Mucosa of stomach (tissue), 1 donor: ENCODE measurements around the gene DPH1.
"Not testable (repeated sequence)": the region's sequence is repeated elsewhere in the genome, so short reads cannot be mapped to it uniquely, and the experiment has no call there.

Experiments used
- H3K27me3 ChIP-seq: one replicate; pipeline ENCODE4 v1.7.0; 2013; ENCODE audit warnings: mild to moderate bottlenecking, low read length; ENCODE audit not compliant: control insufficient read depth, insufficient read depth
- H3K36me3 ChIP-seq: one replicate; pipeline ENCODE4 v1.7.0; 2013; ENCODE audit warnings: low read length; ENCODE audit not compliant: control insufficient read depth, insufficient read depth
- H3K4me1 ChIP-seq: one replicate; pipeline ENCODE4 v1.7.0; 2013; ENCODE audit warnings: mild to moderate bottlenecking, low read length; ENCODE audit not compliant: control insufficient read depth, insufficient read depth
- H3K4me3 ChIP-seq: one replicate; pipeline ENCODE4 v1.7.0; 2013; ENCODE audit warnings: low read length
- H3K9ac ChIP-seq: one replicate; pipeline ENCODE4 v1.7.0; 2013; ENCODE audit warnings: mild to moderate bottlenecking, low read length, moderate library complexity
- H3K9me3 ChIP-seq: one replicate; pipeline ENCODE4 v1.7.0; 2013; ENCODE audit warnings: mild to moderate bottlenecking, low read length, moderate library complexity; ENCODE audit not compliant: control insufficient read depth
- donor health status: Pancreatic carcinoma.

Gene DPH1

DNA sequence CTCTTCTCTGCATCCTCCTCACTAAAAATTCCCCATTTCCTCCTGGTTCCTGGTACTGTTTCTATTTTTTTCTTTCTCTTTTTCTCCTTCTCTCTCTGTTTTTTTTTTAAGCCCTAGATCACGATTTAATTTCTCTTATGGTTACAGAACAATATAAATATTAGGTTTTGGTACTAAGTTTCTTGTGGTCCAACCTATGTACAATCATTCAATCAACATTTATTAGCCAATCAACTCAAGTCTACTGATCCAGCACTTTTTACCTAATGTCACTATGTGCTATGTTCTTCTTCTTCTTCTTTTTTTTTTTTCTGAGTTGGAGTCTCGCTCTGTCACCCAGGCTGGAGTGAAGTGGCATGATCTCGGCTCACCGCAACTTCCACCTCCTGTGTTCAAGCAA is 17.5 kb upstream of the DPH1 start:
- Histone ChIP-seq H3K9me3 (no peaks in the 10 kb centered on the region), H3K36me3 (no peaks in the 10 kb centered on the region), H3K4me3 (no peak overlapping the region), H3K4me1 (peaks cover 11% of the 10 kb centered on the region), H3K27me3 (peaks cover 4% of the 10 kb centered on the region), H3K9ac (no peak overlapping the region)

DNA sequence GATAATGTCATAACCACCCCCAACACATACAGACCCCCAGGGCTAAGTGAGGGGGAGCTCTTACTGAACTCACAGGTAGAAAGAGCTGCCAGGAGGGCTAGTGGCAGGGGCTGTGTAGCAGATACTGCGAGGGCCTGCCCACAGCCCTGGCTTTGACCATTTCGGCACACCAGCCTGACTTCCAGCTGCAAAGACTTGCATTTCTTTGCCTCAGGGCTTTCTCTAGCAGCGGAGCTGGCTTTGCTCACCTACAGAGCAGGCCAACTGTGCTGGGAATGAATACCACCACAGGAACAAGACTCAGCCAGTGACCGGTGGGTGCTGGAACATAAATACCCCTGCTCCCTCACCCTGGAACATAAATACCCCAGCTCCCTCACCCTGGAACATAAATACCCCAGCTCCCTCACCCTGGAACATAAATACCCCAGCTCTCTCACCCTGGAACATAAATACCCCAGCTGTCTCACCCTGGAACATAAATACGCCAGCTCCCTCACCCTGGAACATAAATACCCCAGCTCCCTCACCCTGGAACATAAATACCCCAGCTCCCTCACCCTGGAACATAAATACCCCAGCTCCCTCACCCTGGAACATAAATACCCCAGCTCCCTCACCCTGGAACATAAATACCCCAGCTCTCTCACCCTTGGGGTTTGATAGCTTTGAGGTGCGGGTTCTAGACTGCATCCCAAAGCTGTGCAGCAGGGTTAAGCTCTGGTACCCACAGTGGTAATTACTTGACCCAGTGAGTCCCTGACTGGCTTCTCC is 16.5 kb upstream of the DPH1 start:
- Histone ChIP-seq H3K27me3 (peaks cover 10% of the 10 kb centered on the region), H3K4me1 (peaks cover 11% of the 10 kb centered on the region)
- not testable (repeated sequence) for H3K9me3 ChIP-seq, H3K9ac ChIP-seq, H3K36me3 ChIP-seq, H3K4me3 ChIP-seq

DNA sequence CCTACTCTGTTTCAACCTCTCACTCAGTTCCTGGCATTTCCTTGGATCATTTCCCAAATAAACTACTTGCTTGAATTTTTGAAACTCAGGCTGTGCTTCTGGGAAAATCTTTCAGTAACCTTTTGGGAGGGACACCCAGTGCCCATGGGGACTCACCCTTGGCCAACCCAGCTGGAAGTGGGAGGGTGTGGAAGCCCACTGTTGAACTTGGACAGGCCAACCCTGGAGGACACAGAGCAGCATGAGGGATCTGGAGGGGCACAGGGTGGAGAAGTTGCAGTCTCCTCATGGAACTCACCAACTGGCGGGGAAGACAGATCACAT is 16.0 kb upstream of the DPH1 start:
- H3K4me3 ChIP-seq = no peak overlapping the region
- peaks cover 11% of the 10 kb centered on the region for H3K27me3 ChIP-seq
- H3K36me3 ChIP-seq = no peaks in the 10 kb centered on the region
- H3K4me1 ChIP-seq = peaks cover 11% of the 10 kb centered on the region
- no peak overlapping the region for H3K9ac ChIP-seq
- H3K9me3 ChIP-seq = no peaks in the 10 kb centered on the region

DNA sequence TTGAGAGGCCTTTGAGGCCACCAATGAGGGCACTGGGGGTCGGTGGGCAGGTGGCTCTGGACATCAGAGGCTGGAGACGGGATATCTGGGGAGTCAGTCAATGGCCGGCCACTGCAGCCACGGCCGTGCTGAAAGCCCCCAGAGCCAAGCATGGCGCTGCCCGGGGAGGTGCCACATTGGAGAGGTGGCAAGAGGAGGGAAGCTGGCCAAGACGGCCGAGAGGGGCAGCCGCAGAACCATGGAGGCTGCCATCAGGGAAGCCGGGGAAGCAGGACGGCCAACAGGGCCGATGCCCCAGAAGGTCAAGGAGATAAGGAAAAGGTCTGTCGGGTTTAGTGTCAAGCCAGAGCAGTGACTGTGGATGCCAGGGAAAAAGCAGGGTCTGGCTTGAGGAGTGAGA is 14.6 kb upstream of the DPH1 start:
- no peaks in the 10 kb centered on the region for H3K9me3 ChIP-seq
- no peaks in the 10 kb centered on the region for H3K36me3 ChIP-seq
- no peak overlapping the region for H3K9ac ChIP-seq
- H3K4me3 ChIP-seq = no peak overlapping the region
- peaks cover 11% of the 10 kb centered on the region for H3K4me1 ChIP-seq
- peaks cover 23% of the 10 kb centered on the region for H3K27me3 ChIP-seq

DNA sequence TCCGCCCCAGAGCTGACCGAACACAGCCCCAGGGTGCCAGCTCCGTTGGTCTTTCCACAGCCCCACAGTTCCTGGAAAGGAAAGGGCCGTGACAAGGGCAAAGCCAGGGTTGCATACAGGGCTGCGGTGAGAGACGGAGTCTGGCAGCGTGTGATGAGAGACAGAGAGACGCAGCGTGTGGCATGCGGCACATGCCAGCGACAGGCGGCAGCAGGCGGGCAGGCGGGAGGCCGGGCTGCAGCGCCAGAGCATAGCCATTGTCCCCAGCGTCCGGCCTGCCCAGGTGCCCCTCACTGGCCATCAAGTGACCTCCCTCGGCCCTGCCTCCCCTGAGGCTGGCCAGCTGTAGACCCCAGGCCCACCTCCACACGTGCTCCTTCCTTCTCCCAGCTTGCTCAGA is 13.5 kb upstream of the DPH1 start:
- peaks cover 7% of the 10 kb centered on the region for H3K4me1 ChIP-seq
- H3K9ac ChIP-seq = no peak overlapping the region
- H3K4me3 ChIP-seq = no peak overlapping the region
- no peaks in the 10 kb centered on the region for H3K9me3 ChIP-seq
- peaks cover 27% of the 10 kb centered on the region for H3K27me3 ChIP-seq
- no peaks in the 10 kb centered on the region for H3K36me3 ChIP-seq

DNA sequence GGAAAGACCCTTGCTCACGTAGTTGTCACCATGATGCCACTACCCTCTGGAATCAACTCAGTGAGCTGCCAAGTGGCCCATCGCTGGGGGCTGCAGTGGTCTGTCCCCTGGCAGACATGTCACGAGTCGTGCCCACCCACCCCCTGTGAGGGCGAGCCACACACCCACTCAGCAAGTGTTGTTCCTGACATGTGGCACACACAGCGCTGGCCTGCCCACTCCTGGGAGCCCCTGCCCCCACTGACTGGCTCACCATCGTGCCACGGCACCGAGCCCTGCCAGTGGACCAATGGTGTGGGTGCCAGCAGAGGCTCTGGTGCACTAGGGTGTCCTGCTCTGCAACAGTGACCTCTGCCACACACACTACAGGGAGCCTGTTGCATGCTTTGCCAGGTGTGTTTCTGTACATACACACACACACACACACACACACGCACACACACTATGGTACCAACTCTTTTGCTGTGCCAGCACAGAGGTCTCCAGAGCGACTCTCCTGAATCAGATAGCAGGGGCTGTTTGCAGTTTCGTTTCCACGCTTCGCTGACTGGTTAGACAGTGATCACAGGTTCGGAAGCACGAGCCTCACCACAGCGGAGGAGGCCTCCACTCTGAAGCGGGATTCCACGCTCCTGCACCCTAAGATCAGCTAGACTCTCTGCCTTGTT is 12.5 kb upstream of the DPH1 start:
- Histone ChIP-seq H3K9me3 (no peaks in the 10 kb centered on the region), H3K36me3 (no peaks in the 10 kb centered on the region), H3K9ac (no peak overlapping the region), H3K27me3 (peaks cover 29% of the 10 kb centered on the region), H3K4me1 (no peaks in the 10 kb centered on the region), H3K4me3 (no peak overlapping the region)

DNA sequence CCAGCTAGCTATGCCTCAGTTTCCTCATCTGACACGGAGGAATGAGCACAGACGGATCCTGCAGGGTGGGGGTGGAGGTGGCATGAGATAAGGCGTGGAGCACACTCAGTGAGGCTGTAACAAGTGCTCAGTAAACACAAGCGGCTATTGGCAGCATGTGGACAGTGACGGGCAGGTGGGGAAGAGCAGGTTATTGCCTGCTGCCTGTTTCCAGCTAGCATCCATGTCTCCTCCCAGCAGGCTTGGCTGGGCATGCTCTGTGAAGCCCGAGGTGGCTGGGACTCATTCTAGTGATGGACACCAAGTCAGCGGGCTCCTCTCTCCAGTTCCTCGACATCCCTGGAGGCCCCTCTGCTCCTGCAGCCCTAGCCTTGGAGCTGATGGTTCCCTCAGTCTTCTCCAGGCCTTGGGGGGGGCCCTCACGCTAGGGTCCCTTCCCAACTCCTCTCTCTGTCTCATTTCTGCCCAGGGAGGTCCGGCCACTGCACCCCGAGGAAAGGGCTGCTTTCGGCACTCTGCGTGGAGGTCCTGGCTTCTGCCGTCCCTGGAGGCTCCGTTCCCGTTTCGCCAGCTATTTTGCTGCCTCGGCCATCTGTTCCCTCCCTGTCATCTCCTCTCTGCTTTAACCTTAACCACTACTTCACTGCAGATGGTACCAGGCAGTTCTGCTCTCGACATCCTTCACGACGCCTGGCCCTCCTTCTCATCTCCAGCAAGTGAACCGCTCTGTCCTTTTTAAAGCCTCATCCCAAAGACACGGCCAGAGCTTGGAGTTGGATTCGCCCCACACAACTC is 11.0 kb upstream of the DPH1 start:
- Histone ChIP-seq H3K4me3 (no peak overlapping the region), H3K9me3 (no peaks in the 10 kb centered on the region), H3K36me3 (no peaks in the 10 kb centered on the region), H3K9ac (no peak overlapping the region), H3K27me3 (peaks cover 41% of the 10 kb centered on the region), H3K4me1 (no peaks in the 10 kb centered on the region)

DNA sequence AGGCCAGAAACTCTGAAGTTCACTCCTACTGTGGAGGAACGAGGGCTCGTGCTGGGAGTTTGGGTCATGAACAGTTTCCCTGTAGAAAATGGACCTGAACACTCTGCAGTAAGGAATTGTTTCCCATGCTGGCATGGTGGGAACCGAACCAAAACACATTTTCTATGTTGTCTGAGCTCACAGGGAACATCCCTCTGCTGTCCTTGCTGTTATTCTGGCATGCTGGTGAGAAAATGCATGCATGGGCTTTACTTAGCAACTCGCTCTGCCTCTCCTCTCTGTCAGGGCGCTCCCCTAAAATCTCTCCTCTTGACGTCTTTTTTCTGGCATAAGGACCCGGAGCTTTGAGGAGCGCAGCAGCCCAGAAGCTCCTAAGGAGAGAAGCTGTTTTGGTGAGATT is 10.2 kb upstream of the DPH1 start:
- no peaks in the 10 kb centered on the region for H3K9me3 ChIP-seq
- peaks cover 5% of the 10 kb centered on the region for H3K4me1 ChIP-seq
- no peak overlapping the region for H3K9ac ChIP-seq
- H3K36me3 ChIP-seq = no peaks in the 10 kb centered on the region
- H3K27me3 ChIP-seq = peaks cover 49% of the 10 kb centered on the region
- no peak overlapping the region for H3K4me3 ChIP-seq

DNA sequence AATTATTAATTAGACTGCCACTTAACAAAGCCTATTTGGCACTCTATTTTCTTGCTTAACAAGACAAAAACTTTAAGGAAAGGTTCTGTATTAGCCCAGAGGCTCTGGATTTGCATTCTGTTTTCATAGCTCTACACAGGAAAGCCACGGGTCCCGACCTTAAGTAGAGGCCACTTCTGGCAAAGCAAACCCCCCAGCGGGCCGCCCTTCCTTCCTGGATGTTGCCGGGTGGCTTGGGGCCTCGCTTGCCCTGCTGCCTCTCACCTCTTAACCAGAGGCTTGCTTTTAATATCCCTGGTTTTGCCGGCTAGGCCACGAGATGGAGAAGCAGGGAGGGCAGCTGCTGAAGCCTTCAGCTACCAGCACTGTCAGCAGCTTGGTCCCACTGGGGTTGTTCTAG is 9.2 kb upstream of the DPH1 start:
- Histone ChIP-seq H3K36me3 (no peaks in the 10 kb centered on the region), H3K4me1 (peaks cover 13% of the 10 kb centered on the region), H3K9me3 (no peaks in the 10 kb centered on the region), H3K27me3 (peaks cover 55% of the 10 kb centered on the region), H3K9ac (no peak overlapping the region), H3K4me3 (no peak overlapping the region)

DNA sequence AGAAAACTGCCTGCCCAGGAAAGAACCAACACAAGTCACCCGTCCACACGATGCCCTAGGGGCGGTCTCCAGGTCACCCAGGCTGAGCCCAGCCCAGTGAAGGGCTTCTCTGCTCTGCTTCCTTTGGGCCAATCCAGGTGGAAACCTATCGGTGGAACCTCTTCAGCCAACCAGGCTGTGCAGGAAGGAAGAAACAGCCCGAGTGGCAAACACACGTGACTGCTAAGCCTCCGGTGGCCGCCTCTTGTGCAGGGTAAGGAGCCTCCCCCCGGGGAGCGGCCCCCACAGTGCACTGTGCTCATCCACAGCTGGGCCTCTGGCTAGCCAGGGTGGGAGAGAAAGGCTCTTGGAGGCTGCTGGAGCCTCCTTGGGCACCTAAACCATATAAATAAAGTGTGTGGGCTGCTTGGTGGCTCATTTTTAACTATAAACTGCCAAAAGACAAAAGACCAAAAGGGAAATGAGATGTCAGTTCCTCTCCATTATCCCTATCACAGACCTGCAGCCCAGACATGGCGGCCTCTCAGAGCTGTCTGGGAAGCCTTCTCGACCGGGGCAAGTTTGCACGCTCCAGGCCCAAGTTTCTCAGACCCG is 7.2 kb upstream of the DPH1 start:
- H3K4me3 ChIP-seq = no peak overlapping the region
- peaks cover 18% of the 10 kb centered on the region for H3K4me1 ChIP-seq
- H3K9ac ChIP-seq = no peak overlapping the region
- H3K36me3 ChIP-seq = no peaks in the 10 kb centered on the region
- peaks cover 69% of the 10 kb centered on the region for H3K27me3 ChIP-seq
- no peaks in the 10 kb centered on the region for H3K9me3 ChIP-seq

DNA sequence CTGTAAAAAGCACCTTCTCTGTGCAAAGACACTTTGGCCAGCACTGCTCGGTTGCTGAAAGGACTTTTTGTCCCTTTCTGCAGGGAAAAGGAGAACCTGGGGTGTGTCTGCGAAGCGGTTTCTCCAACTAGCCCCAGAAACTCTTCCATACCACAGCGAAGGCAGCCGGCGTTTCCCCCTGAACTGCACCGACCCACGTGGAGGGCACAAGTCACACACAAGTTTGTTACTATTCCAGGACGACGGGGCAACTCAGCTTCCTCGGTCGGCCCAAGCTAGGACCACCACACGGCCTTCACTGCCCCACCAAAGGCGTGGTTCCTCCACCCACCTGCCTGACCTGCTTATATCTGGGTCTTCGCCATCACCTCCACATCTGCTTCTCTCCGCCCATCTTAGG is 6.7 kb upstream of the DPH1 start:
- Histone ChIP-seq H3K4me3 (no peak overlapping the region), H3K36me3 (no peaks in the 10 kb centered on the region), H3K9ac (no peak overlapping the region), H3K9me3 (no peaks in the 10 kb centered on the region), H3K27me3 (peaks cover 68% of the 10 kb centered on the region), H3K4me1 (peaks cover 18% of the 10 kb centered on the region)
